Left lung (tissue), 10 donors: Measurements from ENCODE around the gene MOK. TPM values are rescaled to one million over a fixed set of nuclear protein-coding genes. Genes with fewer than 3 reads are reported as not detected.

Source experiments
- ATAC-seq: fragments of 200-7000 bp; cut with Tn5 transposase; one replicate; pipeline ENCODE4 v1.9.1; 2020; ENCODE audit warnings: moderate library complexity
- DNase-seq, 4 donors: peaks; one replicate each; pipeline ENCODE4 v3.0.0-alpha.2; 2013 to 2020
- H3K27ac ChIP-seq, 2 donors: fragments of 200-600 bp; sonication (generic) in 1 of 2; one replicate each; pipeline versions ENCODE4 v1.5.0 to v1.8.0; 2020 to 2021
- H3K27me3 ChIP-seq, 2 donors: fragments of 200-600 bp; sonication (generic) in 1 of 2; one replicate each; pipeline versions ENCODE4 v1.5.0 to v1.8.0; 2020 to 2021
- H3K36me3 ChIP-seq, 2 donors: fragments of 200-600 bp; sonication (generic) in 1 of 2; one replicate each; pipeline versions ENCODE4 v1.5.0 to v1.8.0; 2020 to 2021
- H3K4me1 ChIP-seq, 2 donors: fragments of 200-600 bp; one replicate each; pipeline ENCODE4 v1.8.0; 2021
- H3K4me3 ChIP-seq, 2 donors: fragments of 200-600 bp; sonication (generic) in 1 of 2; one replicate each; pipeline versions ENCODE4 v1.5.0 to v1.8.0; 2020 to 2021; ENCODE audit warnings: mild to moderate bottlenecking in 1 of 2
- H3K9me3 ChIP-seq, 2 donors: fragments of 200-600 bp; sonication (generic) in 1 of 2; one replicate each; pipeline versions ENCODE4 v1.5.0 to v1.8.0; 2020 to 2021
- intact Hi-C, 2 donors: fragments of 100-400 bp; cut with DNase I; formaldehyde crosslinking; loops; one replicate each; pipeline versions ENCODE4 v1.11.2 to v1.14.2; 2022
- polyA plus RNA-seq, 6 donors: library from polyadenylated mRNA; unstranded; fragments of 120-200 nt; gene quantifications; one replicate each; pipeline ENCODE4 v1.2.1, GENCODE V29; 2013; ENCODE audit not compliant: insufficient read length in 6 of 6
- total RNA-seq, 2 donors: library from RNA; stranded (reverse); fragmentation: NEBNext Ultra II Directional; extraction: Animal tissue kit (Norgen Biotek cat#: 25700); gene quantifications; one replicate each; pipeline ENCODE4 v1.2.1, GENCODE V29; 2021
- TF ChIP-seq, protein P1 (sequence below), 2 donors: fragments of 200-600 bp; sonication (generic) in 1 of 2; IDR thresholded peaks; one replicate each; pipeline versions ENCODE4 v1.5.0 to v1.8.0; 2021; ENCODE audit warnings: antibody characterized with exemption in 2 of 2
- donor health status: DM: no; HTN: yes; CAD: no.
- donor health status: DM: no; HTN: no; CAD: no.

Gene MOK
- total and polyA plus RNA-seq, 8 donors, result 8.7 to 39.0 (median 27.3) TPM

DNA sequence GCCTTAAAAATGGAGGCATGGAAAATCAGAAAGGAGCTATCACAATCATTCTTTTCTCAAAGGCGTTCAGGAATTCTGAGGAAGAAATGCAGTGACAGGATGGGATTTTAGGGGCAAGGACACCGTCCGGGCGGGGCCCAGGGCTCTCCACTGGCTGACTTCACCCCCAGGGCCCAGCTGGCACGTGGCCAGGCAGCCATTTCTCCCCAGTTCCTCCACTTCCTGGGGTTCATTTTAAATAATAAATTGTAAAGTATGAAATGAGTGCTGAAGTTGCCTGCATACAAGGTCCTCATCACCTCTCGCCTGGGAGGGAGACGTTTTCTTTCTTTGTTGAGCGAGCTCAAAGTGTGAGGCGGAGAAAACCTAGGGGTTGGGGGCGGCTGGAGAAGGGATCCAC, 91.5 kb downstream of the MOK start:
- H3K4me1 ChIP-seq, result peaks cover 0 to 10% of the 10 kb centered on the region in 2 donors
- ATAC-seq, result no peak
- H3K9me3 ChIP-seq, result no peaks in the 10 kb centered on the region
- H3K27me3 ChIP-seq, result no peaks in the 10 kb centered on the region
- H3K36me3 ChIP-seq, result peaks cover 0 to 39% of the 10 kb centered on the region in 2 donors
- TF ChIP-seq, protein P1, sequence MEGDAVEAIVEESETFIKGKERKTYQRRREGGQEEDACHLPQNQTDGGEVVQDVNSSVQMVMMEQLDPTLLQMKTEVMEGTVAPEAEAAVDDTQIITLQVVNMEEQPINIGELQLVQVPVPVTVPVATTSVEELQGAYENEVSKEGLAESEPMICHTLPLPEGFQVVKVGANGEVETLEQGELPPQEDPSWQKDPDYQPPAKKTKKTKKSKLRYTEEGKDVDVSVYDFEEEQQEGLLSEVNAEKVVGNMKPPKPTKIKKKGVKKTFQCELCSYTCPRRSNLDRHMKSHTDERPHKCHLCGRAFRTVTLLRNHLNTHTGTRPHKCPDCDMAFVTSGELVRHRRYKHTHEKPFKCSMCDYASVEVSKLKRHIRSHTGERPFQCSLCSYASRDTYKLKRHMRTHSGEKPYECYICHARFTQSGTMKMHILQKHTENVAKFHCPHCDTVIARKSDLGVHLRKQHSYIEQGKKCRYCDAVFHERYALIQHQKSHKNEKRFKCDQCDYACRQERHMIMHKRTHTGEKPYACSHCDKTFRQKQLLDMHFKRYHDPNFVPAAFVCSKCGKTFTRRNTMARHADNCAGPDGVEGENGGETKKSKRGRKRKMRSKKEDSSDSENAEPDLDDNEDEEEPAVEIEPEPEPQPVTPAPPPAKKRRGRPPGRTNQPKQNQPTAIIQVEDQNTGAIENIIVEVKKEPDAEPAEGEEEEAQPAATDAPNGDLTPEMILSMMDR (IDR thresholded peaks at IDR 0.05), result no peak
- no peak overlapping the region for H3K4me3 ChIP-seq
- intact Hi-C loops, result no loop called here
- DNase-seq, result no peak
- no peak overlapping the region for H3K27ac ChIP-seq

DNA sequence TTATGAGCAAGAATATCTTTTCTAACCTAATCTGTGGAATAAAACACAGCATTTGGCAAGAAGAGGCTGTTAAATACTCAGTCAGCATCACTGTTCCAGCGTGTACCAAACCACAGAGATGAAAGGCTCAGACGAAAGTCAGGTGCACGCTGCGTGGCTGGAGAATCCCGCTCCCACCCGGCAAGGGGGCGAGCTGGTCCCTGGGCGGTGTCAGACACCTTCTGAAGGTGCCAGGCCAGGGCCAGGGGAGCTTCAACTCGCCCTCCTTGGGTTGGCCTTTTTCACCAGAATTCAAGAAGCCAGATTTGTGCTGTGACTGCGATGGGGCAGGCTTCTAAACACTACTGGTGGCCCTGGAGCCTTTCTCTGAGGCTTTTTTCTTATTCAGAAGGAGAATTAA, 92.1 kb downstream of the MOK start:
- ATAC-seq (no peak), DNase-seq (no peak)
- no peaks in the 10 kb centered on the region for H3K9me3 ChIP-seq
- H3K36me3 ChIP-seq, result peaks cover 0 to 45% of the 10 kb centered on the region in 2 donors
- peaks cover 0 to 10% of the 10 kb centered on the region in 2 donors for H3K4me1 ChIP-seq
- intact Hi-C loops, result no loop called here
- no peak overlapping the region for H3K4me3 ChIP-seq
- TF ChIP-seq, protein P1 (IDR thresholded peaks at IDR 0.05), result no peak
- no peaks in the 10 kb centered on the region for H3K27me3 ChIP-seq
- H3K27ac ChIP-seq, result no peak overlapping the region

DNA sequence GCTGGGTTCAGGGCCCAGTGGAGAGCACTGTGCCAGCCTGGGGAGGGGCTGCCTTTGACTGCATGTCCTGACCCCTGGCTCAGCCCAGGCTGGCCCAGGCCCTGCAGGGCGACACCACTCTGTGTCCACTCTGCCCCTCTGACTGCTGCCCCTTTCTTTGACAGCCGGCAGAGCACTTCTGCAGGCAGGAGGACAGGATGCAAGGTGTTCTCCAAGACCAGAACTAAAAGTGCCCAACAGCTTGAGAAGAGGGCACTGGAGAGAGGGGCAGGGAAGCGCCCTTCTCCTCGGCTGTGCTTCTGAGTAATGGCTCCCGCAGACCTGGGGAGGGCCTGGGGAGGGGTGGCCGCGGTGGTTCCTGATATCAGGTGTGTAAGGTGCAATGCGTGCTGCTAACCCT, 92.6 kb downstream of the MOK start:
- H3K9me3 ChIP-seq, result no peaks in the 10 kb centered on the region
- peaks cover 0 to 48% of the 10 kb centered on the region in 2 donors for H3K36me3 ChIP-seq
- no peak for ATAC-seq

DNA sequence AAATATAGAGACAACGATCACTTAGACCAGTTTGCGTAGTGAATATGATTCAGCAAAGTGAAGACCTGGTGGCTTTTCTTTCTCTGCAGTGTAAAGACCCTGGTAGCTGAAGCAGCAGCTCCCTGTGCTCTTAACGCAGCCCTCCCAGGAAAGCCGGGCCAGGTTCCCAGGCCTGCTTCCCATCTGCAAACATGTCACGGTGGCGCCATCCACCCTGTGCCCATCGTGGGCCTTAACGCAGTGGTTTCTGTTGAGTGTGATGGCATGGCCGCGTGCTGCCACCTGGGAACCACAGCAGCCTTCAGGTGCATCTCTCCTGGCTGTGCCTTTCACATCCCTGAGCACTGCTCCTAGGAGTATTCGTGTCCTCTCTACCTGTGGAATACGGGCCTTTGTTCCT, 93.7 kb downstream of the MOK start:
- intact Hi-C loops, result no loop called here
- Histone ChIP-seq H3K27ac (peak overlapping the region in 1 of 2 donors; percentile 73), H3K36me3 (peaks cover 0 to 52% of the 10 kb centered on the region in 2 donors), H3K27me3 (no peaks in the 10 kb centered on the region), H3K4me3 (no peak overlapping the region), H3K9me3 (no peaks in the 10 kb centered on the region), H3K4me1 (peaks cover 0 to 10% of the 10 kb centered on the region in 2 donors)
- TF ChIP-seq, protein P1 (IDR thresholded peaks at IDR 0.05), result no peak
- no peak for DNase-seq
- no peak for ATAC-seq

More for the DNA sequence above, 92.6 kb downstream of the MOK start:
- no peaks in the 10 kb centered on the region for H3K27me3 ChIP-seq
- peaks cover 0 to 10% of the 10 kb centered on the region in 2 donors for H3K4me1 ChIP-seq
- intact Hi-C loops, result no loop called here
- peak in 1 of 4 donors; percentile 62 for DNase-seq
- H3K4me3 ChIP-seq, result no peak overlapping the region
- H3K27ac ChIP-seq, result no peak overlapping the region
- TF ChIP-seq, protein P1 (IDR thresholded peaks at IDR 0.05), result no peak

DNA sequence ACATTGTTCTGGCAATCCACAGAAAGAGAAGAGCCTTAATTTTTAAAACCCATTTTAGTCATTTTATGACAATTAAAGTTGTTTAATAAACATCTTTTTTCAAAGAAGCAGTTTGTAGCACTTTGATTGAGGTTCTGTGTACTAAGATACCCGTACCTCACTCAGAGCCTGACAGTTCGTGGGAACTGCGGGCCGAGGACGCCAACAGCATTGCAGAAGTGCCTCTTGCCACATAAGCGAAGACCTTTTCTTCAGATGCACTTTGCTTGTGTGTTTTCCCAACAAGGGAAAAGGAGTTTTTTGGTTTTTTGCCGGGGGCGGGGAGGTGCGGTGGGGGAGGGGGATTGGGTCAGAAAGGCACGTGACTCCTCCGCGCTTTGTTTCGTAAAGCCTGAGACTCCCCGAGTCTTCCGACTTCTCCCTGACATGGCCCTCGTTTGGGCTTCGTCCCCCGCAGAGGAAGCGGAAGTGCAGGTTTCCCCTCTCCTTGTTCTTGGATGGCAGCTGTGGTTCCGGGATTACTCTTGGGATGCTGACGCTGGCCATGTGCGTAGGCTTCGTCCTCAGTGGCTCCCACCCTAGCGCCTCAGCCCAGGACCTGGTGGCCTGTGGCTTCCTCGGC, 94.4 kb downstream of the MOK start:
- DNase-seq (peak in 1 of 4 donors; percentile 80), ATAC-seq (no peak)
- Histone ChIP-seq H3K27ac (peak overlapping the region in 1 of 2 donors; percentile 73), H3K27me3 (no peaks in the 10 kb centered on the region), H3K36me3 (peaks cover 0 to 58% of the 10 kb centered on the region in 2 donors), H3K9me3 (no peaks in the 10 kb centered on the region), H3K4me1 (peaks cover 0 to 10% of the 10 kb centered on the region in 2 donors), H3K4me3 (no peak overlapping the region)
- TF ChIP-seq, protein P1 (IDR thresholded peaks at IDR 0.05), result no peak
- intact Hi-C loops, result no loop called here
